PC-9 (cell line): ENCODE measurements around the gene SLC44A1.

Source experiments
- EZH2 ChIP-seq: fragments of 200-600 bp; sonication (generic); IDR thresholded peaks from 2 replicates; pipeline ENCODE4 v1.8.0; 2017; ENCODE audit warnings: antibody characterized with exemption, low read depth
- TF ChIP-seq, protein P1 (sequence below): fragments of 200-600 bp; sonication (generic); conservative IDR thresholded peaks from 2 replicates; pipeline ENCODE4 v1.6.1; 2017; ENCODE audit warnings: mixed run types, antibody characterized with exemption, mild to moderate bottlenecking, moderate library complexity

GRCh38 chr9:105290954-105291353 lies 46.5 kb downstream of the SLC44A1 start:
- TF ChIP-seq, protein P1, sequence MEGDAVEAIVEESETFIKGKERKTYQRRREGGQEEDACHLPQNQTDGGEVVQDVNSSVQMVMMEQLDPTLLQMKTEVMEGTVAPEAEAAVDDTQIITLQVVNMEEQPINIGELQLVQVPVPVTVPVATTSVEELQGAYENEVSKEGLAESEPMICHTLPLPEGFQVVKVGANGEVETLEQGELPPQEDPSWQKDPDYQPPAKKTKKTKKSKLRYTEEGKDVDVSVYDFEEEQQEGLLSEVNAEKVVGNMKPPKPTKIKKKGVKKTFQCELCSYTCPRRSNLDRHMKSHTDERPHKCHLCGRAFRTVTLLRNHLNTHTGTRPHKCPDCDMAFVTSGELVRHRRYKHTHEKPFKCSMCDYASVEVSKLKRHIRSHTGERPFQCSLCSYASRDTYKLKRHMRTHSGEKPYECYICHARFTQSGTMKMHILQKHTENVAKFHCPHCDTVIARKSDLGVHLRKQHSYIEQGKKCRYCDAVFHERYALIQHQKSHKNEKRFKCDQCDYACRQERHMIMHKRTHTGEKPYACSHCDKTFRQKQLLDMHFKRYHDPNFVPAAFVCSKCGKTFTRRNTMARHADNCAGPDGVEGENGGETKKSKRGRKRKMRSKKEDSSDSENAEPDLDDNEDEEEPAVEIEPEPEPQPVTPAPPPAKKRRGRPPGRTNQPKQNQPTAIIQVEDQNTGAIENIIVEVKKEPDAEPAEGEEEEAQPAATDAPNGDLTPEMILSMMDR = no peak
- TF ChIP-seq EZH2 = no peak
